ENCODE measurements around the gene MAP2K2.

The MAP2K2 gene

GRCh38 chr19:4121273-4121612 is 2.7 kb downstream of the MAP2K2 start:
- no peak for ATAC-seq
- TF ChIP-seq CSDC2 (CRISPR knock-in tag; IDR thresholded peaks at IDR 0.05) = no peak
- TF ChIP-seq OSR1 (CRISPR knock-in tag; IDR thresholded peaks at IDR 0.05) = no peak
- no peak for TF ChIP-seq GLIS3 (CRISPR knock-in tag; IDR thresholded peaks at IDR 0.05)
- TF ChIP-seq POU6F1 (CRISPR knock-in tag; IDR thresholded peaks at IDR 0.05; ENCODE audit: borderline replicate concordance, low read depth) = no peak
- no peak for TF ChIP-seq ZNF70 (CRISPR knock-in tag; IDR thresholded peaks at IDR 0.05)
- no peak for TF ChIP-seq BACH2 (CRISPR knock-in tag; IDR thresholded peaks at IDR 0.05; ENCODE audit: borderline replicate concordance)
- no peak for TF ChIP-seq CSRNP3 (CRISPR knock-in tag; IDR thresholded peaks at IDR 0.05)
- TF ChIP-seq TCF4 (CRISPR knock-in tag; IDR thresholded peaks at IDR 0.05; ENCODE audit: borderline replicate concordance) = no peak
- TF ChIP-seq ZNF565 (CRISPR knock-in tag; conservative IDR thresholded peaks at IDR 0.05; ENCODE audit: low read depth) = no peak
- TF ChIP-seq ARNTL (CRISPR knock-in tag; IDR thresholded peaks at IDR 0.05; ENCODE audit: borderline replicate concordance, low read depth) = no peak
- no peak for TF ChIP-seq ZNF8 (CRISPR knock-in tag; IDR thresholded peaks at IDR 0.05)
- no peak for TF ChIP-seq ZFP30 (CRISPR knock-in tag; IDR thresholded peaks at IDR 0.05)
- no peak for TF ChIP-seq TOX (CRISPR knock-in tag; IDR thresholded peaks at IDR 0.05; ENCODE audit: borderline replicate concordance)
- TF ChIP-seq ISL1 (CRISPR knock-in tag; IDR thresholded peaks at IDR 0.05) = no peak
- no peak for TF ChIP-seq ZC3H10 (CRISPR knock-in tag; IDR thresholded peaks at IDR 0.05)
- TF ChIP-seq CREB5 (CRISPR knock-in tag; IDR thresholded peaks at IDR 0.05; ENCODE audit: low read depth) = no peak
- TF ChIP-seq ESRRG (CRISPR knock-in tag; IDR thresholded peaks at IDR 0.05) = no peak
- TF ChIP-seq SNAI2 (CRISPR knock-in tag; IDR thresholded peaks at IDR 0.05) = no peak
- TF ChIP-seq ZFP3 (CRISPR knock-in tag; IDR thresholded peaks at IDR 0.05) = no peak
- no peak for TF ChIP-seq PPARA (CRISPR knock-in tag; IDR thresholded peaks at IDR 0.05; ENCODE audit: borderline replicate concordance)

GRCh38 chr19:4120559-4121272 is 3.2 kb downstream of the MAP2K2 start:
- no peak for ATAC-seq
- TF ChIP-seq SNAI2 (CRISPR knock-in tag; IDR thresholded peaks at IDR 0.05) (no peak), ZNF70 (CRISPR knock-in tag; IDR thresholded peaks at IDR 0.05) (no peak), ZC3H10 (CRISPR knock-in tag; IDR thresholded peaks at IDR 0.05) (no peak), ZNF8 (CRISPR knock-in tag; IDR thresholded peaks at IDR 0.05) (no peak), GLIS3 (CRISPR knock-in tag; IDR thresholded peaks at IDR 0.05) (no peak), CREB5 (CRISPR knock-in tag; IDR thresholded peaks at IDR 0.05; ENCODE audit: low read depth) (no peak), ESRRG (CRISPR knock-in tag; IDR thresholded peaks at IDR 0.05) (no peak), RARB (CRISPR knock-in tag; IDR thresholded peaks at IDR 0.05) (no peak), TOX (CRISPR knock-in tag; IDR thresholded peaks at IDR 0.05; ENCODE audit: borderline replicate concordance) (no peak), ISL1 (CRISPR knock-in tag; IDR thresholded peaks at IDR 0.05) (no peak), PPARA (CRISPR knock-in tag; IDR thresholded peaks at IDR 0.05; ENCODE audit: borderline replicate concordance) (no peak)

GRCh38 chr19:4119763-4120162 is 4.2 kb downstream of the MAP2K2 start:
- TF ChIP-seq SNAI2 (CRISPR knock-in tag; IDR thresholded peaks at IDR 0.05) (no peak), CSDC2 (CRISPR knock-in tag; IDR thresholded peaks at IDR 0.05) (no peak), ZNF565 (CRISPR knock-in tag; conservative IDR thresholded peaks at IDR 0.05; ENCODE audit: low read depth) (no peak), BACH2 (CRISPR knock-in tag; IDR thresholded peaks at IDR 0.05; ENCODE audit: borderline replicate concordance) (no peak), TOX (CRISPR knock-in tag; IDR thresholded peaks at IDR 0.05; ENCODE audit: borderline replicate concordance) (no peak), ZNF8 (CRISPR knock-in tag; IDR thresholded peaks at IDR 0.05) (no peak), CREB5 (CRISPR knock-in tag; IDR thresholded peaks at IDR 0.05; ENCODE audit: low read depth) (no peak), ARNTL (CRISPR knock-in tag; IDR thresholded peaks at IDR 0.05; ENCODE audit: borderline replicate concordance, low read depth) (no peak), PPARA (CRISPR knock-in tag; IDR thresholded peaks at IDR 0.05; ENCODE audit: borderline replicate concordance) (no peak), TSHZ2 (CRISPR knock-in tag; IDR thresholded peaks at IDR 0.05) (no peak), ZFP3 (CRISPR knock-in tag; IDR thresholded peaks at IDR 0.05) (no peak), OSR1 (CRISPR knock-in tag; IDR thresholded peaks at IDR 0.05) (no peak), PATZ1 (CRISPR knock-in tag; IDR thresholded peaks at IDR 0.05; ENCODE audit: borderline replicate concordance) (no peak)
- ATAC-seq = no peak
